SK-N-SH (cell line): ENCODE measurements around the gene CDH13. TPM values are rescaled to one million over a fixed set of nuclear protein-coding genes. Genes with fewer than 3 reads are reported as not detected.

Source experiments
- CTCF ChIA-PET: fragments of 300-600, 350-600 bp; formaldehyde crosslinking; extraction: SDS; loops from one replicate; lab custom pipeline; 2021; lab: Yijun Ruan, JAX
- POLR2A ChIA-PET: fragments of 350-600 bp; sonication (Branson Sonifier 250); formaldehyde crosslinking; extraction: SDS; loops from one replicate; lab custom pipeline; 2020; ENCODE audit warnings: antibody characterized with exemption, inconsistent platforms; lab: Yijun Ruan, JAX
- DNase-seq: peaks from one replicate; pipeline ENCODE4 v3.0.0; 2012
- H2AFZ ChIP-seq: fragments of 200-600 bp; sonication (generic); 2 replicates; pipeline ENCODE4 v1.8.1; 2016; ENCODE audit warnings: antibody characterized with exemption, mild to moderate bottlenecking, low read depth
- H3F3A ChIP-seq: fragments of 200-600 bp; sonication (generic); replicated peaks from 2 replicates; pipeline ENCODE3; 2016; ENCODE audit warnings: antibody characterized with exemption, mild to moderate bottlenecking; ENCODE audit not compliant: insufficient read depth
- H3K27ac ChIP-seq, 2 experiments: fragments of 200-500 bp in 1 of 2; fragments of 200-600 bp in 1 of 2; sonication (Bioruptor generic) in 1 of 2; sonication (generic), shearing (Covaris generic) in 1 of 2; 2 replicates each; pipeline versions ENCODE4 v1.5.1 to v1.6.1; 2014 to 2016; ENCODE audit warnings: low read depth in 2 of 2, inconsistent platforms in 1 of 2, low read length in 1 of 2, mild to moderate bottlenecking in 1 of 2, mixed read lengths in 1 of 2
- H3K27me3 ChIP-seq: fragments of 200-600 bp; sonication (generic), shearing (Covaris generic); 2 replicates; pipeline ENCODE4 v1.6.1; 2016; ENCODE audit warnings: mixed run types; ENCODE audit not compliant: insufficient read depth
- H3K36me3 ChIP-seq, 2 experiments: fragments of 200-500 bp in 1 of 2; fragments of 200-600 bp in 1 of 2; sonication (Bioruptor generic) in 1 of 2; sonication (generic) in 1 of 2; replicated peaks in 1 of 2; 2 replicates each; pipeline versions ENCODE3 to v1.5.1; 2014 to 2016; ENCODE audit warnings: low read length in 1 of 2, mild to moderate bottlenecking in 1 of 2; ENCODE audit not compliant: insufficient read depth in 2 of 2, control insufficient read depth in 1 of 2
- H3K4me1 ChIP-seq, 2 experiments: fragments of 200-500 bp in 1 of 2; fragments of 200-600 bp in 1 of 2; sonication (Bioruptor generic) in 1 of 2; sonication (generic), shearing (Covaris generic) in 1 of 2; 2 replicates each; pipeline versions ENCODE4 v1.5.1 to v1.6.1; 2014 to 2016; ENCODE audit warnings: low read depth in 1 of 2, low read length in 1 of 2, mixed run types in 1 of 2; ENCODE audit not compliant: insufficient read depth in 2 of 2, control insufficient read depth in 1 of 2
- H3K4me2 ChIP-seq: fragments of 200-600 bp; sonication (generic), shearing (Covaris generic); 2 replicates; pipeline ENCODE4 v1.6.1; 2017; ENCODE audit warnings: mixed run types
- H3K4me3 ChIP-seq, 2 experiments: fragments of 200-500 bp in 1 of 2; fragments of 200-600 bp in 1 of 2; sonication (Bioruptor generic) in 1 of 2; sonication (generic), shearing (Covaris generic) in 1 of 2; 2 replicates each; pipeline versions ENCODE4 v1.5.1 to v1.8.1; 2014 to 2016; ENCODE audit warnings: low read depth in 2 of 2, inconsistent platforms in 1 of 2, low read length in 1 of 2, mild to moderate bottlenecking in 1 of 2, mixed read lengths in 1 of 2, moderate library complexity in 1 of 2
- H3K79me2 ChIP-seq: fragments of 200-600 bp; sonication (generic); 2 replicates; pipeline ENCODE4 v1.8.1; 2017; ENCODE audit warnings: mild to moderate bottlenecking; ENCODE audit not compliant: insufficient read depth
- H3K9ac ChIP-seq: fragments of 200-600 bp; sonication (generic); 2 replicates; pipeline ENCODE4 v1.6.1; 2017; ENCODE audit warnings: mixed run types
- H3K9me2 ChIP-seq: fragments of 200-600 bp; sonication (generic); 2 replicates; pipeline ENCODE4 v1.6.1; 2017; ENCODE audit warnings: mixed run types
- H3K9me3 ChIP-seq: fragments of 200-600 bp; sonication (generic); 2 replicates; pipeline ENCODE4 v1.6.1; 2017; ENCODE audit warnings: mixed run types, mild to moderate bottlenecking, moderate library complexity
- H4K20me1 ChIP-seq: fragments of 200-600 bp; sonication (generic); 2 replicates; pipeline ENCODE4 v1.6.1; 2017; ENCODE audit warnings: mild to moderate bottlenecking, mixed run types; ENCODE audit not compliant: insufficient read depth
- CHD2 ChIP-seq: fragments of 150-350 bp; IDR thresholded peaks from 2 replicates; pipeline ENCODE4 v1.6.1; 2018; ENCODE audit warnings: low read length; ENCODE audit not compliant: partially characterized antibody
- EZH2phosphoT487 ChIP-seq: fragments of 200-600 bp; sonication (generic); IDR thresholded peaks from 2 replicates; pipeline ENCODE4 v1.6.1; 2017; ENCODE audit warnings: low read depth, mixed run types, mild to moderate bottlenecking, antibody characterized with exemption, moderate library complexity, borderline replicate concordance
- FOSL2 ChIP-seq: IDR thresholded peaks from 2 replicates; pipeline ENCODE4 v1.4.0; 2012; ENCODE audit warnings: low read depth, mild to moderate bottlenecking, moderate library complexity, borderline replicate concordance
- FOXM1 ChIP-seq: IDR thresholded peaks from 2 replicates; pipeline ENCODE4 v1.4.0; 2012; ENCODE audit warnings: low read depth, mild to moderate bottlenecking
- GABPA ChIP-seq: IDR thresholded peaks from 2 replicates; pipeline ENCODE4 v1.4.0; 2012; ENCODE audit warnings: low read depth, mild to moderate bottlenecking
- GATA2 ChIP-seq: sonication (generic); formaldehyde crosslinking; IDR thresholded peaks from 2 replicates; pipeline ENCODE4 v1.5.0; 2020; ENCODE audit warnings: mild to moderate bottlenecking, missing genetic modification reagents
- JUND ChIP-seq: IDR thresholded peaks from 2 replicates; pipeline ENCODE4 v1.4.0; 2012
- MEF2A ChIP-seq: IDR thresholded peaks from 2 replicates; pipeline ENCODE4 v1.4.0; 2012; ENCODE audit warnings: low read depth, borderline replicate concordance
- MXI1 ChIP-seq: IDR thresholded peaks from 2 replicates; pipeline ENCODE4 v1.6.1; 2012; ENCODE audit warnings: mild to moderate bottlenecking, low read depth, low read length, improper control_type of control experiment
- NFIC ChIP-seq: IDR thresholded peaks from 2 replicates; pipeline ENCODE4 v1.4.0; 2012; ENCODE audit warnings: borderline replicate concordance
- NRF1 ChIP-seq: IDR thresholded peaks from 2 replicates; pipeline ENCODE4 v1.6.1; 2012; ENCODE audit warnings: low read depth, mild to moderate bottlenecking, low read length
- PBX3 ChIP-seq: IDR thresholded peaks from 2 replicates; pipeline ENCODE4; 2012
- RCOR1 ChIP-seq: fragments of 150-350 bp; IDR thresholded peaks from 2 replicates; pipeline ENCODE4 v1.6.1; 2017; ENCODE audit warnings: antibody characterized with exemption, low read length
- SMC3 ChIP-seq: IDR thresholded peaks from 2 replicates; pipeline ENCODE4 v1.6.1; 2012; ENCODE audit warnings: low read depth, low read length, improper control_type of control experiment
- USF1 ChIP-seq: IDR thresholded peaks from 2 replicates; pipeline ENCODE4 v1.4.0; 2012; ENCODE audit warnings: low read depth, borderline replicate concordance
- USF2 ChIP-seq: fragments of 150-350 bp; IDR thresholded peaks from 2 replicates; pipeline ENCODE4 v1.6.1; 2017; ENCODE audit warnings: antibody characterized with exemption, low read length, low read depth, borderline replicate concordance
- YY1 ChIP-seq: IDR thresholded peaks from 2 replicates; pipeline ENCODE4 v1.4.0; 2012; ENCODE audit warnings: low read depth, mild to moderate bottlenecking
- WGBS: methylation state at CpG from one replicate; pipeline ENCODE4 v1.1.6; 2017; ENCODE audit warnings: low lambda C conversion rate; 5-methylcytosine and 5-hydroxymethylcytosine counted together
- polyA plus RNA-seq, 3 experiments: library from polyadenylated mRNA; depleted of rRNA; stranded (reverse); fragments of >200 nt; gene quantifications; 2 replicates each; pipeline ENCODE4 v1.2.3, GENCODE V29; 2012
- TF ChIP-seq, protein P1 (sequence below): IDR thresholded peaks from 2 replicates; pipeline ENCODE4 v1.6.1; 2012; ENCODE audit warnings: mild to moderate bottlenecking, low read depth, low read length, moderate library complexity

The CDH13 gene
- polyA plus RNA-seq, 1 of the 3 experiments (the other 2 are of a cell fraction), result 93.0 TPM

GRCh38 chr16:83272843-83273242 lies 646.1 kb downstream of the CDH13 start:
- H2AFZ ChIP-seq, result no peak overlapping the region
- no peaks in the 10 kb centered on the region for H3K9me2 ChIP-seq
- no peak overlapping the region for H3K4me3 ChIP-seq
- no peak for DNase-seq
- POLR2A ChIA-PET, result no interaction called here
- TF ChIP-seq MEF2A (no peak), PBX3 (no peak), CHD2 (no peak), MXI1 (no peak), FOXM1 (no peak), USF1 (no peak), NRF1 (no peak), GATA2 (CRISPR knock-in tag) (no peak)
- TF ChIP-seq, protein P1, sequence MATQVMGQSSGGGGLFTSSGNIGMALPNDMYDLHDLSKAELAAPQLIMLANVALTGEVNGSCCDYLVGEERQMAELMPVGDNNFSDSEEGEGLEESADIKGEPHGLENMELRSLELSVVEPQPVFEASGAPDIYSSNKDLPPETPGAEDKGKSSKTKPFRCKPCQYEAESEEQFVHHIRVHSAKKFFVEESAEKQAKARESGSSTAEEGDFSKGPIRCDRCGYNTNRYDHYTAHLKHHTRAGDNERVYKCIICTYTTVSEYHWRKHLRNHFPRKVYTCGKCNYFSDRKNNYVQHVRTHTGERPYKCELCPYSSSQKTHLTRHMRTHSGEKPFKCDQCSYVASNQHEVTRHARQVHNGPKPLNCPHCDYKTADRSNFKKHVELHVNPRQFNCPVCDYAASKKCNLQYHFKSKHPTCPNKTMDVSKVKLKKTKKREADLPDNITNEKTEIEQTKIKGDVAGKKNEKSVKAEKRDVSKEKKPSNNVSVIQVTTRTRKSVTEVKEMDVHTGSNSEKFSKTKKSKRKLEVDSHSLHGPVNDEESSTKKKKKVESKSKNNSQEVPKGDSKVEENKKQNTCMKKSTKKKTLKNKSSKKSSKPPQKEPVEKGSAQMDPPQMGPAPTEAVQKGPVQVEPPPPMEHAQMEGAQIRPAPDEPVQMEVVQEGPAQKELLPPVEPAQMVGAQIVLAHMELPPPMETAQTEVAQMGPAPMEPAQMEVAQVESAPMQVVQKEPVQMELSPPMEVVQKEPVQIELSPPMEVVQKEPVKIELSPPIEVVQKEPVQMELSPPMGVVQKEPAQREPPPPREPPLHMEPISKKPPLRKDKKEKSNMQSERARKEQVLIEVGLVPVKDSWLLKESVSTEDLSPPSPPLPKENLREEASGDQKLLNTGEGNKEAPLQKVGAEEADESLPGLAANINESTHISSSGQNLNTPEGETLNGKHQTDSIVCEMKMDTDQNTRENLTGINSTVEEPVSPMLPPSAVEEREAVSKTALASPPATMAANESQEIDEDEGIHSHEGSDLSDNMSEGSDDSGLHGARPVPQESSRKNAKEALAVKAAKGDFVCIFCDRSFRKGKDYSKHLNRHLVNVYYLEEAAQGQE, result no peak
- H3K9me3 ChIP-seq, result no peaks in the 10 kb centered on the region
- H3F3A ChIP-seq, result no peaks in the 10 kb centered on the region
- CTCF ChIA-PET, result no interaction called here
- no peaks in the 10 kb centered on the region; a peak in 1 of 4 replicates for H3K4me1 ChIP-seq
- 0 out of 2 replicates have a peak overlapping the region, but pooled peaks have one; percentile 44 for H3K4me2 ChIP-seq
- H3K36me3 ChIP-seq, result no peaks in the 10 kb centered on the region
- H3K27ac ChIP-seq, result peak overlapping the region in 1 of 2 experiments; percentile 61; a peak in 2 of 4 replicates
- H3K79me2 ChIP-seq, result no peaks in the 10 kb centered on the region
- H3K27me3 ChIP-seq, result no peaks in the 10 kb centered on the region
- no peaks in the 10 kb centered on the region for H4K20me1 ChIP-seq
- H3K9ac ChIP-seq, result no peak overlapping the region; the same call in 1 of the 2 replicates
- WGBS, result 32% methylated on average over 4 of the region's 4 CpGs

- Histone ChIP-seq H3K27ac (no peak overlapping the region), H3K79me2 (no peaks in the 10 kb centered on the region), H3K4me1 (no peaks in the 10 kb centered on the region; a peak in 1 of 4 replicates), H3K9me3 (no peaks in the 10 kb centered on the region), H3K36me3 (no peaks in the 10 kb centered on the region), H3K9me2 (no peaks in the 10 kb centered on the region), H3K9ac (no peak overlapping the region), H3K4me2 (no peak overlapping the region), H3K27me3 (no peaks in the 10 kb centered on the region), H3F3A (no peaks in the 10 kb centered on the region), H3K4me3 (no peak overlapping the region), H2AFZ (no peak overlapping the region), H4K20me1 (no peaks in the 10 kb centered on the region)
- DNase-seq, result no peak
- ChIA-PET CTCF (interaction anchor here (0.5 to 1.7 kb wide), 3 partner anchors 8 to 56 kb away, joined by 3 to 4 read pairs (median 3); no protein-coding TSS in a partner anchor), POLR2A (no interaction called here)
- WGBS, result 63% methylated on average over 9 of the region's 9 CpGs
- TF ChIP-seq EZH2phosphoT487 (no peak), RCOR1 (no peak), PBX3 (no peak), GABPA (no peak), USF2 (no peak), GATA2 (CRISPR knock-in tag) (no peak), JUND (no peak), NFIC (no peak), YY1 (no peak), FOSL2 (no peak), MXI1 (no peak), SMC3 (no peak)
Measured at GRCh38 chr16:83273504-83274173, 646.9 kb downstream of the CDH13 start.
